ENCODE results near the gene NR3C1.

Gene NR3C1

DNA sequence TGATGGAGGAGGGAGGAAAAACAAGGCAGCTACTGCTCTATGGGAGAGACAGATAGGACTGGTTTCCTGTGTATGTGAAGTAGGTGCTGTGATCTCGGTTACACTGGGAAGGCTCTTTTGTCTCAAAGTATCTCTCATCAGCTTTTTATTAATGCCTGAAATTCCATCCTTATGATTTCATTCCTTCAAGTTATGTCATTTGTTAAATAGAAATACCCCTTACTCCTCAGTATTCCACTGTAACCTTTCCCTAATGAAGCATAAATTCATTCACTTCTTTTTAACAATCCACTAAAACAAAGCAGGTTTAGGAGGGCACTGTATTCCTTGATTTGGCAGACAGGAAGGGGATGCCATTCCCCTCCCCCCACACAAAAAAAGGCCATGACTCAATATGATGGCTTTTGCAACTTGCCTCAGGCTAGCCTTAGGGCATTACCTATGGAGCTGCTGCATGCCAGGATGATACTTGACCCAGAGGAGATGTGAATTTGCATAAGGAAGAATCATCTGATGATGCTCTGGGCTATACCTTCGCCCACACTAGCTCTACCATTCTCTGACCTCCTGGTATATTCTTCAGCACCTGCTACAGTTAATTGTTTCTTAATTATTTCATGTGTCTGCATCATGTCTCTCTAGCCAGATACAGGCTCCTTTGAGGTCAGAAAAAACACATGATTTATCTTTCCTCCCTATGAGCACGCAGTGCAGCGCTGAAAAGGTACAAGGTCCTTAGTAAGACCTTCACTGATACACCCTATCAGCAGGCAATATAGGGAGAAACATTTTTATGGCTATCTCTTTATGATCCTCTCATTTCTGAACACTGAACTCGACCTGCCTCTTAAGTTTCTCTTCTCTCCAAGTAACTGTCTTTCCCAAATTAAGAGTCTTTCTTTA is 26.3 kb downstream of the NR3C1 start:
- Histone ChIP-seq H4K20me1 (ENCODE audit: insufficient read depth, low read length, poor library complexity, severe bottlenecking) (peaks cover 4% of the 10 kb centered on the region), H2AFZ (ENCODE audit: low read length) (no peak overlapping the region), H3K4me3 (ENCODE audit: low read length, poor library complexity, severe bottlenecking) (no peak overlapping the region), H3K4me1 (ENCODE audit: insufficient read depth, low read length, poor library complexity, severe bottlenecking) (peaks cover 8% of the 10 kb centered on the region), H3K79me2 (ENCODE audit: insufficient read depth, low read length) (peaks cover 86% of the 10 kb centered on the region), H3K36me3 (ENCODE audit: insufficient read depth, low read length) (no peaks in the 10 kb centered on the region), H3K27me3 (ENCODE audit: insufficient read depth, low read length, poor library complexity, severe bottlenecking) (no peaks in the 10 kb centered on the region), H3F3A (ENCODE audit: low read depth) (no peaks in the 10 kb centered on the region), H3K9me3 (ENCODE audit: insufficient read depth, low read depth, low read length) (no peaks in the 10 kb centered on the region), H3K4me2 (ENCODE audit: low read depth, low read length, poor library complexity, severe bottlenecking) (no peak overlapping the region), H3K9ac (ENCODE audit: low read depth, low read length, poor library complexity, severe bottlenecking) (no peak overlapping the region), H3K9me2 (replicated peaks; ENCODE audit: low read depth, low read length) (no peaks in the 10 kb centered on the region)
- TF ChIP-seq CTCF (conservative IDR thresholded peaks at IDR 0.05; ENCODE audit: low read length): no peak
- TF ChIP-seq EZH2phosphoT487 (IDR thresholded peaks at IDR 0.05; ENCODE audit: borderline replicate concordance): no peak

GRCh38 chr5:143376195-143376779 is 27.2 kb downstream of the NR3C1 start:
- Histone ChIP-seq H3K4me3 (ENCODE audit: low read length, poor library complexity, severe bottlenecking) (no peak overlapping the region), H3F3A (ENCODE audit: low read depth) (no peaks in the 10 kb centered on the region), H3K27me3 (ENCODE audit: insufficient read depth, low read length, poor library complexity, severe bottlenecking) (no peaks in the 10 kb centered on the region), H3K9me2 (replicated peaks; ENCODE audit: low read depth, low read length) (no peaks in the 10 kb centered on the region), H3K79me2 (ENCODE audit: insufficient read depth, low read length) (peaks cover 87% of the 10 kb centered on the region), H4K20me1 (ENCODE audit: insufficient read depth, low read length, poor library complexity, severe bottlenecking) (peaks cover 4% of the 10 kb centered on the region), H3K9ac (ENCODE audit: low read depth, low read length, poor library complexity, severe bottlenecking) (no peak overlapping the region), H3K4me1 (ENCODE audit: insufficient read depth, low read length, poor library complexity, severe bottlenecking) (peaks cover 8% of the 10 kb centered on the region), H2AFZ (ENCODE audit: low read length) (no peak overlapping the region), H3K36me3 (ENCODE audit: insufficient read depth, low read length) (no peaks in the 10 kb centered on the region), H3K9me3 (ENCODE audit: insufficient read depth, low read depth, low read length) (no peaks in the 10 kb centered on the region), H3K4me2 (ENCODE audit: low read depth, low read length, poor library complexity, severe bottlenecking) (no peak overlapping the region)
- TF ChIP-seq CTCF (conservative IDR thresholded peaks at IDR 0.05; ENCODE audit: low read length): no peak
- TF ChIP-seq EZH2phosphoT487 (IDR thresholded peaks at IDR 0.05; ENCODE audit: borderline replicate concordance): no peak

DNA sequence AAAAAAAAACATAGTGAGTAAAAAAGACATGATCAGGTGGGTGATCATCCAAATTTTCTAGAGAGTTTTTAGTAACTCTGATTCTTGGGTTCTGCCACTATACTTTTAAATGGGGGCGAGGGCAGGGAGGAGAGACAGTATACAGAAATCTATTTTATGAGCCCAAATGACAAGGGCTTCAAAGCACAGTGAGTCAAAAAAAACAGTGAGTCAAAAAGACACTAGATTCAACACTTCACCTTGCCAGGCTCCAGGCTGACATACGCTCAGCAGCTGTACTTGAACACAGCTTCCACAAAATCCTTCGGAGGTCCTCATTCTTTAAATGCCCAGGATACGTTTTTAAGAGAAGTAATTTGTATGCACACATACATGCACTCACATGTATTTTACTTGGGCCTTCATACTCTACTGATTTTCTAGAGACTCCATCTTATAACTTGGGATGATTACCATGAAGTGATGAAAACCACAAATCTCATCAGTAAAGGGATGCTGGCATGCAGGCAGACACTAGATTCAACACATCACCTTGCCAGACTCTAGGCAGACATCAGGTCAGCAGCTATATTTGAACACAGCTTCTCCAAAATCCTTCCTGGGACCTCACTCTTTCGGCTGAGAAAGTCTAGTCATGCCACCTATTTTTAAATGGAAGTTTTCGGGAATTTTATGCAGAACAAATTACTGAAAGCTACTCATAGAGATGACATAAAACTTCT is 28.8 kb downstream of the NR3C1 start:
- no peaks in the 10 kb centered on the region for H3K9me2 ChIP-seq (replicated peaks; ENCODE audit: low read depth, low read length)
- H3K4me3 ChIP-seq (ENCODE audit: low read length, poor library complexity, severe bottlenecking): no peak overlapping the region
- peaks cover 83% of the 10 kb centered on the region for H3K79me2 ChIP-seq (ENCODE audit: insufficient read depth, low read length)
- TF ChIP-seq CTCF (conservative IDR thresholded peaks at IDR 0.05; ENCODE audit: low read length): no peak
- TF ChIP-seq EZH2phosphoT487 (IDR thresholded peaks at IDR 0.05; ENCODE audit: borderline replicate concordance): no peak
- H3K27me3 ChIP-seq (ENCODE audit: insufficient read depth, low read length, poor library complexity, severe bottlenecking): no peaks in the 10 kb centered on the region
- H3K4me1 ChIP-seq (ENCODE audit: insufficient read depth, low read length, poor library complexity, severe bottlenecking): peaks cover 8% of the 10 kb centered on the region
- H3K9me3 ChIP-seq (ENCODE audit: insufficient read depth, low read depth, low read length): no peaks in the 10 kb centered on the region
- no peak overlapping the region for H3K4me2 ChIP-seq (ENCODE audit: low read depth, low read length, poor library complexity, severe bottlenecking)
- H4K20me1 ChIP-seq (ENCODE audit: insufficient read depth, low read length, poor library complexity, severe bottlenecking): peaks cover 4% of the 10 kb centered on the region
- H3F3A ChIP-seq (ENCODE audit: low read depth): no peaks in the 10 kb centered on the region
- no peak overlapping the region for H3K9ac ChIP-seq (ENCODE audit: low read depth, low read length, poor library complexity, severe bottlenecking)
- no peak overlapping the region for H2AFZ ChIP-seq (ENCODE audit: low read length)
- H3K36me3 ChIP-seq (ENCODE audit: insufficient read depth, low read length): no peaks in the 10 kb centered on the region

All from Loucy (cell line).